HG03175 (cell line): Measurements from ENCODE around the gene LUZP4.
"Not testable (repeated sequence)": the region's sequence is repeated elsewhere in the genome, so short reads cannot be mapped to it uniquely, and the experiment has no call there.

Experiments used
- ATAC-seq: cut with Tn5 transposase; IDR thresholded peaks from one replicate; pipeline ENCODE4 v1.9.1; 2021; ENCODE audit warnings: mild to moderate bottlenecking, moderate library complexity; ENCODE audit not compliant: unreplicated experiment

Gene LUZP4

DNA sequence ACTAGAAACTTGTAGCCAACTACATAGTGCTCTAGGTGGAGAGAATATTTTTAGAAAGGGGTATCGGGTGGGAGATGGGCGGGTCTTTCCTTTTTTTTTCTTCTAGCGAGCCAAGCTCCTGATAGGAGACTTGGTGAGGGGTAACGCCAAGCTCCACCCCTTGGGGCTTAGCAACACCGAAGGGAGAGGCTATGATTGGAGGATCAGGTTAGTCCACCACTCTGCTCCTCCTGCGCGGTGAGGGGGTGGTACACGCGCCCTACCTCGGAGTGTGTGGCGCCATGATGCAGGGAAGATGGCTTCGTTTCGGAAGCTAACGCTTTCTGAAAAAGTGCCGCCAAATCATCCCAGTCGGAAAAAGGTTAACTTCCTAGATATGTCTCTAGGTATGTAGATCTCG is at the start of gene LUZP4:
Gene LUZP4 (plus strand): TSS at position 251 of the 400 bp plus-strand sequence. CDS start 45 bp downstream, at position 296.
- ATAC-seq = no peak

GRCh38 chrX:115251458-115252233 is 37.9 kb upstream of the LUZP4 start:
- no peak for ATAC-seq

GRCh38 chrX:115255003-115255402 is 34.5 kb upstream of the LUZP4 start:
- ATAC-seq = no peak

GRCh38 chrX:115257711-115258110 is 31.8 kb upstream of the LUZP4 start:
- no peak for ATAC-seq

- no peak for ATAC-seq
These were observed 30.2 kb upstream of the LUZP4 start for GRCh38 chrX:115259238-115259875.

GRCh38 chrX:115260330-115260729 is 29.2 kb upstream of the LUZP4 start:
- ATAC-seq = no peak

GRCh38 chrX:115261148-115261547 is 28.4 kb upstream of the LUZP4 start:
- no peak for ATAC-seq

- ATAC-seq = no peak
These were observed 25.5 kb upstream of the LUZP4 start for GRCh38 chrX:115264009-115264408.

DNA sequence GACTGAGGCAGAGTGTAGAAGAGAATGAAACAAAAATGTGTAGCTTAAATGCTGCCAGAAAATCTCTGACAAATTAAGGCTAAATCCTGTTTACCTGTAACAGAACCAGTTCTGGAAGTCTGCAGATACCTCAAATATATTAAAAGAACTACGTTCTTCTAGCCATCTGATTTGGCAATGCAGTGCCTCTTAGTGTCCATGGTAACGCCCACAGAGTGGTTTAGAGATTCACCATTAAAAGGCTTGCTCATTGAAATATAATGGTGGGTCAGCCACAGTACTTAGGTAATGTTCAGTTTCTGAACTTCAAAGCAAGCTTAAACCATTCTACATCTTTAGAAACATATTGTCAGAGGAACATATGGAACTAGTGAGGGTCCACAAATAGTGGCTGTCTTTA is 23.2 kb upstream of the LUZP4 start:
- ATAC-seq = no peak

- ATAC-seq = no peak
These were observed 21.1 kb upstream of the LUZP4 start for GRCh38 chrX:115268421-115268820.

GRCh38 chrX:115269051-115269683 is 20.3 kb upstream of the LUZP4 start:
- ATAC-seq = no peak

GRCh38 chrX:115284877-115285276 is 4.6 kb upstream of the LUZP4 start:
- ATAC-seq = no peak

- ATAC-seq = no peak
These were observed 7.7 kb downstream of the LUZP4 start for GRCh38 chrX:115297189-115297588.

DNA sequence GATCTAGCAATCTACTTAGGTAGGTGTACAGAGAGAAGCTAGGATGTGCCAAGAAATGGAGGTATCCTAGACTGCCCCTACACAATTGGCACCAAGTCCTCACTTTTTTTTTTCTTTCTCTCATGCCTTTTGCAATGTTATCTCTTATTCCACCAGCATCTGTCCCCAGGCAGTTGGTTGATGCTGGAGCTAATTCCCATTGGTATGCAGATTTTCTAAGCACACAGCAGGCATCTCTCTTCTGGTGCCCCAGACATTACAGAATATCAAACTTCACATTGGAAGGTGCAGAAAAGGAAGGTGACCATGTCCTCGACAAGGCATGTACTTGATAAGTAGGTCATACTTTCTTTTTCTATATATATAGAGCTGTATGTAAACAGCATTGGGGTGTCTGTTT is 21.6 kb downstream of the LUZP4 start:
- ATAC-seq = no peak

GRCh38 chrX:115311601-115312001 is 22.1 kb downstream of the LUZP4 start:
- no peak for ATAC-seq

DNA sequence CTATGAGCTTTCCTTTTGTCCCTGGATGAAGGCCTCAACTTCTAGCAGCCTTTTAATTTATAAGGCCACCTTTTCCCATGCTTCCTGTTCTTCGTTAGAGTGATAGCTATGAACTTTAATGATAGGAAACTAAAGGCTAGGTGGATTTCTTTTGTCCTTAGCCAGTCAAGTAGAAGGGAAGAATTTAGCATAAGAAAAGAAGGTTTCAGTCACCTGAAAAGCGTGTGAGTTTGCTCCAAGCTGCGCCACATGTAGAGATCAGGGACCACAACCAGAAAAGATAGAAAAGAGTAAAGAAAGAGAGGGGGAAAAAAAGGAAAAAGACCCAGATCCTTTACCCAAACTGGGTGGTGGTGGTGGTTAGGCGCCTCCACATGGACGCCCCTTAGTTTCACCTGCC is 28.6 kb downstream of the LUZP4 start:
- ATAC-seq = no peak

DNA sequence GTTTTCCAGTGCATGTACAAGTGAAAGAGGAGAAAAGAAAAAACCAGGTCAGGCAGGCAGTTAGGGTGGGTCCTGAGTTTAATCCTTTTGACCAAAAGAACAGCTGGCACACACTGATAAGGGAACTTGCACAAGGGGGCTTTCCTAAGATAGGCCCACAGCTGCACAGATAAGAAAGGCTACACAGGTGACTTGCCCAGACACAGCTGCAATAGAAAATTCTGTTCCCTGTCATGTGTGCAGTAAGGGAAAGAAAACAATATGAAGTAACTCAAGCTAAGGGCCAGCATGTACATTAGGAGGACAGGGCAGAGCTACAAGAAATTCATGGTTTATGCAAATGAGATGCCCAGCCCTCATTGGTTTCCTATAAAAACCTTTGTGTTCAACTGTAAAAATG is 32.9 kb downstream of the LUZP4 start:
- ATAC-seq = no peak

- no peak for ATAC-seq
These were observed 34.7 kb downstream of the LUZP4 start for GRCh38 chrX:115324194-115324593.

- ATAC-seq = not testable (repeated sequence)
These were observed 39.8 kb downstream of the LUZP4 start for GRCh38 chrX:115329282-115329681.

DNA sequence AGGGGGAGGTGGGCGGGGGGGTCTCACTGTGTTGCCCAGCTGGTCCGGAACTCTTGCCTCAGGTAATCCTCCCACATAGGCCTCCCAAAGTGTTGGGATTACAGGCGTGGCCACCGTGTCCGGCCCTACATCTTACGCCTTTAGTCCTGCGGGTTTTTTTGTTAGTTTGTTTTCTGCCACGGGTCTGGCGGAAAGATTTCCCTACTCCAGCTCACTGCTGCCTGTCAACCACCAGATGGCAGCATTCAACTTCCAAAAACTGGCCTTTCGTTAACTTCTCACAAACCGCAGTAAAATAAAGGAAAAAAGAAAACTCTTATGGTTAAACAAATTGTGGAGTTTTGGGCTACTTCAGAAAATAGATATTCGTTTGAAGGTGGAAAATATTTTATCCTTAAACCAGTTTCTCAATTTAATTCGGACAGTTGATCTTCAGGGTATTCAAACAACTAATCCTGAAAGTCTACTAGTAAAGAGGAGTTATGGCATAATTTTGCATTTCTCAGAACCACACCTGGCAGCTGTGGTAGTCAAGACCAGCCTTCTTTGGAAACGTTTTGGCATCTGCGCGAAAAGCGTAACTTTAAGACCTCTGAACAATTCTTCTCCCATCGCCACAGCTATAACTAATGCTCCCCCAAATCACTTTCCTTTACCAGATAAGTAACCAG is 41.1 kb downstream of the LUZP4 start:
- no peak for ATAC-seq

DNA sequence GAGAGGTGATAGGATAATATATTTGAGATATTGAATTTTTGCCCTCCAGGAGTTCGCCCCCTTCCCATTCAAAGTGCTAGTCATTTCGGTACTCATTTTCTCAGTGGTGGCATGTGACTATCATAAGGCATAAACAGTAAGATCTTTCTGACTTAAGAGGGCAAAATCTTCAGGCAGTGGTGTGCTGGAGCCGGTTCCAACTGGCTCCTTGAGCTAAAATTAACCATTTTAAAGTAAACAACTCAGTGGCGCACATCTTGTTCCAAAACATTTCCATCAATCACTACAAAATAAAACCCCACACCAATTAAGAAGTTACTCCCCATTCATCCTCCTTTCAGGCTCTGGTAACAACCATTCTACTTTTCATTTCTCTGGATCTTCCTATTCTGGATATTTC is 43.3 kb downstream of the LUZP4 start:
- no peak for ATAC-seq

DNA sequence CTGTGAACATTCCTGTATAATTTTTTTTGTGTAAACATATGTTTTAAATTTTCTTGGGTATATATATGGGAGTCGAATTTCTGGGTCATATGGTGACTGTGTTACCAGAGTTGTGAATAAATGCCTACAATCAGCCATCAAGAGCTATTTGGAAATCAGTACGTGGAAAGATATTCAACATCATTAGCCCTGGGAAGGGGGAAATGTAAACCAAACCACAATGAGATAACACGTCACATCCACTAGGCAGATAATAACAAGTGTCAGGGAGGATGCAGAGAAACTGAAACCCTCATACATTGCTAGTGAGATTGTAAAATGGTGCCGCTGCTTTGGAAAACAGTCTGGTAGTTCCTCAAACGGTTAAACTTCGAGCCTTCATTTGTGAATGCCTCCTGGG is 43.9 kb downstream of the LUZP4 start:
- no peak for ATAC-seq
